ENCODE measurements around the gene ATF2. TPM values are rescaled to one million over a fixed set of nuclear protein-coding genes. Genes with fewer than 3 reads are reported as not detected.

Gene ATF2
- total and polyA plus RNA-seq, 2 donors (not counting 1 experiment from before 2014, with no cell fraction given): 23.6 to 66.8 TPM

GRCh38 chr2:175151791-175152190, 16.2 kb downstream of the ATF2 start:
- Histone ChIP-seq H2AFZ (ENCODE audit: insufficient read depth, low read depth, low read length, poor library complexity, severe bottlenecking) (no peak overlapping the region), H3K4me3 (ENCODE audit: control extremely low read depth in 1 of 5, extremely low read depth in 1 of 5, insufficient read depth in 1 of 5, low read depth in 2 of 5, low read length in 4 of 5) (no peak overlapping the region), H3K27me3 (replicated peaks in 1 of 4; ENCODE audit: control extremely low read depth in 1 of 4, control insufficient read depth in 3 of 4, insufficient read depth in 4 of 4, low read length in 3 of 4) (no peaks in the 10 kb centered on the region), H3K9me3 (ENCODE audit: control extremely low read depth in 1 of 3, control insufficient read depth in 2 of 3, insufficient read depth in 1 of 3, low read length in 2 of 3) (no peaks in the 10 kb centered on the region), H3K4me2 (replicated peaks; ENCODE audit: low read depth, low read length, poor library complexity, severe bottlenecking) (no peak overlapping the region), H3K36me3 (replicated peaks in 1 of 2; ENCODE audit: control extremely low read depth in 1 of 2, control insufficient read depth in 1 of 2, extremely low read depth in 1 of 2, insufficient read depth in 2 of 2, low read length in 1 of 2) (peaks cover 0 to 8% of the 10 kb centered on the region in 2 experiments), H3K9ac (ENCODE audit: low read length) (no peak overlapping the region), H3K27ac (ENCODE audit: low read length in 2 of 2) (no peak overlapping the region), H3K4me1 (ENCODE audit: control insufficient read depth in 2 of 2, insufficient read depth in 2 of 2, low read length in 2 of 2) (no peaks in the 10 kb centered on the region), H3K79me2 (ENCODE audit: control insufficient read depth, insufficient read depth, low read length) (peaks cover 91% of the 10 kb centered on the region), H4K20me1 (ENCODE audit: control insufficient read depth, insufficient read depth, low read length, poor library complexity, severe bottlenecking) (peaks cover 76% of the 10 kb centered on the region)
- H3K9me3 Mint-ChIP-seq (ENCODE audit: insufficient read depth): no peaks in the 10 kb centered on the region
- DNase-seq: no peak
- H3K27me3 Mint-ChIP-seq: no peaks in the 10 kb centered on the region
- POLR2A ChIA-PET: no interaction called here
- intact Hi-C loops (cut with micrococcal nuclease): no loop called here
- H3K4me1 Mint-ChIP-seq: peaks cover 33% of the 10 kb centered on the region
- CTCF ChIA-PET: no interaction called here
- WGBS (ENCODE audit: insufficient coverage): no CpG with 5 or more reads among the region's 1 CpG
- no peak overlapping the region for H3K27ac Mint-ChIP-seq
- H3K4me3 Mint-ChIP-seq: no peak overlapping the region
- ATAC-seq (ENCODE audit: low read depth): no peak
- TF ChIP-seq CTCF (IDR thresholded peaks at IDR 0.05) (no peak), EZH2 (IDR thresholded peaks at IDR 0.05; ENCODE audit: borderline replicate concordance, insufficient read depth, low read depth, low read length, poor library complexity, severe bottlenecking) (no peak)

GRCh38 chr2:175147186-175147585, 20.8 kb downstream of the ATF2 start:
- Histone ChIP-seq H3K9ac (ENCODE audit: low read length) (no peak overlapping the region), H2AFZ (ENCODE audit: insufficient read depth, low read depth, low read length, poor library complexity, severe bottlenecking) (no peak overlapping the region), H3K4me2 (replicated peaks; ENCODE audit: low read depth, low read length, poor library complexity, severe bottlenecking) (no peak overlapping the region), H3K4me1 (ENCODE audit: control insufficient read depth in 2 of 2, insufficient read depth in 2 of 2, low read length in 2 of 2) (no peaks in the 10 kb centered on the region), H3K27ac (ENCODE audit: low read length in 2 of 2) (no peak overlapping the region), H3K4me3 (ENCODE audit: control extremely low read depth in 1 of 5, extremely low read depth in 1 of 5, insufficient read depth in 1 of 5, low read depth in 2 of 5, low read length in 4 of 5) (no peak overlapping the region), H3K27me3 (replicated peaks in 1 of 4; ENCODE audit: control extremely low read depth in 1 of 4, control insufficient read depth in 3 of 4, insufficient read depth in 4 of 4, low read length in 3 of 4) (no peaks in the 10 kb centered on the region), H4K20me1 (ENCODE audit: control insufficient read depth, insufficient read depth, low read length, poor library complexity, severe bottlenecking) (peaks cover 63% of the 10 kb centered on the region), H3K36me3 (replicated peaks in 1 of 2; ENCODE audit: control extremely low read depth in 1 of 2, control insufficient read depth in 1 of 2, extremely low read depth in 1 of 2, insufficient read depth in 2 of 2, low read length in 1 of 2) (peaks cover 5 to 8% of the 10 kb centered on the region in 2 experiments), H3K79me2 (ENCODE audit: control insufficient read depth, insufficient read depth, low read length) (peaks cover 79% of the 10 kb centered on the region), H3K9me3 (ENCODE audit: control extremely low read depth in 1 of 3, control insufficient read depth in 2 of 3, insufficient read depth in 1 of 3, low read length in 2 of 3) (no peaks in the 10 kb centered on the region)
- Mint-ChIP-seq H3K4me3 (no peak overlapping the region), H3K9me3 (ENCODE audit: insufficient read depth) (no peaks in the 10 kb centered on the region), H3K27ac (no peak overlapping the region), H3K4me1 (peaks cover 21% of the 10 kb centered on the region), H3K27me3 (no peaks in the 10 kb centered on the region)
- POLR2A ChIA-PET: no interaction called here
- CTCF ChIA-PET: interaction anchor here (0.5 kb wide), 1 partner anchor 218 kb away, joined by 3 read pairs; no protein-coding TSS in a partner anchor
- WGBS (ENCODE audit: insufficient coverage): no CpG with 5 or more reads among the region's 4 CpGs
- intact Hi-C loops (cut with micrococcal nuclease): no loop called here
- ATAC-seq (ENCODE audit: low read depth): no peak
- no peak for DNase-seq
- TF ChIP-seq EZH2 (IDR thresholded peaks at IDR 0.05; ENCODE audit: borderline replicate concordance, insufficient read depth, low read depth, low read length, poor library complexity, severe bottlenecking) (no peak), CTCF (IDR thresholded peaks at IDR 0.05) (no peak)
